ENCODE measurements around the gene GJB2. TPM values are rescaled to one million over a fixed set of nuclear protein-coding genes. Genes with fewer than 3 reads are reported as not detected.

The GJB2 gene
- total RNA-seq, 1 donor from 2014 or later = 192 TPM

DNA sequence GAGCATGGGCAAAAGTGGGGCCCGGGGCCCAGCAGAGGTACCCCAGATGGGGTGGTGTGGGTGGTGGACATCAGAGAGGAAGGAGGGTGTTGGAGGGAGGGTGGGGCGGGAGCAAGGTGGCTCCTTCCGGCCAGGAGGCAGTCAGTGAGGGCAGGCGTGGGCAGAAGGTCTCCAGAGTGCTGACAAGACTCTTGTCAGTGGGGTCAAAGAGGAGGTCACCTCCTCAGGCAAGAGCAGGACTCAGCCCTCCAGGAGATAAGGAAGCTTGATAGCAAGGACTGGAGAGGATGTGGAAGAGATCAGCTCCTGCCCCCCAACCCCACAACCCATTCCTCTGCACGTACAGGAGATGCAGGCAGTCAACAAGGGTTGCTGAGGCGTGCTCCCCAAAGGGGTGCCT, 41.7 kb downstream of the GJB2 start:
- FAIRE-seq = no peak
- DNase-seq (ENCODE audit: low read depth) = no peak
- Histone ChIP-seq H3K4me3 (ENCODE audit: low read depth, low read length) (no peak overlapping the region), H3K36me3 (ENCODE audit: control insufficient read depth, insufficient read depth, low read length) (no peaks in the 10 kb centered on the region), H3K27me3 (ENCODE audit: control insufficient read depth, insufficient read depth, low read length) (no peaks in the 10 kb centered on the region)
- TF ChIP-seq, protein P1, sequence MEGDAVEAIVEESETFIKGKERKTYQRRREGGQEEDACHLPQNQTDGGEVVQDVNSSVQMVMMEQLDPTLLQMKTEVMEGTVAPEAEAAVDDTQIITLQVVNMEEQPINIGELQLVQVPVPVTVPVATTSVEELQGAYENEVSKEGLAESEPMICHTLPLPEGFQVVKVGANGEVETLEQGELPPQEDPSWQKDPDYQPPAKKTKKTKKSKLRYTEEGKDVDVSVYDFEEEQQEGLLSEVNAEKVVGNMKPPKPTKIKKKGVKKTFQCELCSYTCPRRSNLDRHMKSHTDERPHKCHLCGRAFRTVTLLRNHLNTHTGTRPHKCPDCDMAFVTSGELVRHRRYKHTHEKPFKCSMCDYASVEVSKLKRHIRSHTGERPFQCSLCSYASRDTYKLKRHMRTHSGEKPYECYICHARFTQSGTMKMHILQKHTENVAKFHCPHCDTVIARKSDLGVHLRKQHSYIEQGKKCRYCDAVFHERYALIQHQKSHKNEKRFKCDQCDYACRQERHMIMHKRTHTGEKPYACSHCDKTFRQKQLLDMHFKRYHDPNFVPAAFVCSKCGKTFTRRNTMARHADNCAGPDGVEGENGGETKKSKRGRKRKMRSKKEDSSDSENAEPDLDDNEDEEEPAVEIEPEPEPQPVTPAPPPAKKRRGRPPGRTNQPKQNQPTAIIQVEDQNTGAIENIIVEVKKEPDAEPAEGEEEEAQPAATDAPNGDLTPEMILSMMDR (IDR thresholded peaks at IDR 0.05; ENCODE audit: insufficient read depth, low read length, severe bottlenecking) = no peak

- H3K36me3 ChIP-seq (ENCODE audit: control insufficient read depth, insufficient read depth, low read length) = no peaks in the 10 kb centered on the region
These were observed 42.2 kb downstream of the GJB2 start for GRCh38 chr13:20150561-20150960.

DNA sequence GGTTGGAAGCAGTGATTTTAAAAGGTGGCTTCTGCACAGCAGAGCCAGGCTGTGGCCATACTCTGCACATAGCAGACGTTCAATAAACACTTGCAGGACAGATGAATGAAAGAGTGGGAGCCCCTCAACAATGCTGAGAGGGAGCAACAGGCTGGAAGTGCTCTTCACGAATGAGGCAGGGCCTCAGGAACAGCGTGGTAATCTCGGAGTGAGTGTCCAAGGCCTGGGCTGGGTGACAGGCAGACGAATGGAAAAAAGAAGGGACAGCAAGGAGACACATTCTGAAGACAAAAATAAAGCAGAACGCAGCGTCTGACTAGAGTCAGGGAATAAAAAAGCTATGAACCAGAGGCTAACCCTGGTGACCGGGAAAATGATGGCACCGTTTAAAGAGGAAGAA, 43.0 kb downstream of the GJB2 start:
- Histone ChIP-seq H3K4me3 (ENCODE audit: low read depth, low read length) (no peak overlapping the region), H3K27me3 (ENCODE audit: control insufficient read depth, insufficient read depth, low read length) (no peaks in the 10 kb centered on the region), H3K36me3 (ENCODE audit: control insufficient read depth, insufficient read depth, low read length) (no peaks in the 10 kb centered on the region)
- DNase-seq (ENCODE audit: low read depth) (no peak), FAIRE-seq (no peak)
- TF ChIP-seq, protein P1 (IDR thresholded peaks at IDR 0.05; ENCODE audit: insufficient read depth, low read length, severe bottlenecking) = no peak

More at GRCh38 chr13:20150561-20150960, 42.2 kb downstream of the GJB2 start:
- no peak for DNase-seq (ENCODE audit: low read depth)
- FAIRE-seq = no peak
- H3K27me3 ChIP-seq (ENCODE audit: control insufficient read depth, insufficient read depth, low read length) = no peaks in the 10 kb centered on the region
- TF ChIP-seq, protein P1 (IDR thresholded peaks at IDR 0.05; ENCODE audit: insufficient read depth, low read length, severe bottlenecking) = no peak
- H3K4me3 ChIP-seq (ENCODE audit: low read depth, low read length) = no peak overlapping the region

- no peak for FAIRE-seq
- TF ChIP-seq, protein P1 (IDR thresholded peaks at IDR 0.05; ENCODE audit: insufficient read depth, low read length, severe bottlenecking) = no peak
- Histone ChIP-seq H3K27me3 (ENCODE audit: control insufficient read depth, insufficient read depth, low read length) (no peaks in the 10 kb centered on the region), H3K36me3 (ENCODE audit: control insufficient read depth, insufficient read depth, low read length) (no peaks in the 10 kb centered on the region), H3K4me3 (ENCODE audit: low read depth, low read length) (no peak overlapping the region)
- DNase-seq (ENCODE audit: low read depth) = no peak
These were observed 44.1 kb downstream of the GJB2 start for GRCh38 chr13:20148501-20149183.

- TF ChIP-seq, protein P1 (IDR thresholded peaks at IDR 0.05; ENCODE audit: insufficient read depth, low read length, severe bottlenecking) = no peak
- H3K4me3 ChIP-seq (ENCODE audit: low read depth, low read length) = no peak overlapping the region
- DNase-seq (ENCODE audit: low read depth) (no peak), FAIRE-seq (no peak)
- no peaks in the 10 kb centered on the region for H3K36me3 ChIP-seq (ENCODE audit: control insufficient read depth, insufficient read depth, low read length)
- H3K27me3 ChIP-seq (ENCODE audit: control insufficient read depth, insufficient read depth, low read length) = peaks cover 7% of the 10 kb centered on the region
These were observed 46.4 kb downstream of the GJB2 start for GRCh38 chr13:20146381-20146780.

DNA sequence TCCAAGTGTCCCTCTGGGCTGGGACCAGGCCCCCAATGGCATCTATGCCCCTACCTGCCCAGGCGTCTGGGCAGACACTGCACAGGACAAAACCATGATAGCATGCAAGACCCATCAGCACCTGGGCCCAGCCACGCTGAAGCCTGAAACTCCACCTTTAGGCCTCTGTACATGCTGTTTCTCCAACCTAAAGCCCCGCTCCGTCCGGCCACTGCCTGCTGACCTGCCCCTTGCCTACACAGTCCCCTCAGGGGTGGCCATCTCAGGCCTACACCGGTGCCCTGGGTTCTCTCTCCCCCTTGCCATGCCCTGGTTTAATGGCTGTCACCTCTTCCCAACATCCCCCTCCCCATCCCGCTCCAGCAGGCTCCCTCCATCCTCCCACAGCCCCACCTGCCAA, 47.2 kb downstream of the GJB2 start:
- Histone ChIP-seq H3K27me3 (ENCODE audit: control insufficient read depth, insufficient read depth, low read length) (peaks cover 7% of the 10 kb centered on the region), H3K36me3 (ENCODE audit: control insufficient read depth, insufficient read depth, low read length) (no peaks in the 10 kb centered on the region), H3K4me3 (ENCODE audit: low read depth, low read length) (no peak overlapping the region)
- FAIRE-seq (no peak), DNase-seq (ENCODE audit: low read depth) (no peak)
- TF ChIP-seq, protein P1 (IDR thresholded peaks at IDR 0.05; ENCODE audit: insufficient read depth, low read length, severe bottlenecking) = no peak

All from bronchial epithelial cell (primary cell).